Neural progenitor cell (in vitro differentiated cells): ENCODE measurements around the gene GASK1A. TPM values are rescaled to one million over a fixed set of nuclear protein-coding genes. Genes with fewer than 3 reads are reported as not detected.

Source experiments
- DNase-seq: peaks from one replicate; pipeline ENCODE4 v3.0.0-alpha.2; 2016; ENCODE audit warnings: low spot score
- H2AFZ ChIP-seq: fragments of 200-600 bp; sonication (generic); replicated peaks from 2 replicates; pipeline ENCODE4 v1.6.1; 2016; ENCODE audit warnings: antibody characterized with exemption
- H3F3A ChIP-seq: fragments of 200-600 bp; sonication (generic); 2 replicates; pipeline ENCODE4 v1.6.1; 2016; ENCODE audit warnings: antibody characterized with exemption, low read depth
- H3K27ac ChIP-seq: fragments of 200-600 bp; sonication (generic); 2 replicates; pipeline ENCODE4 v1.5.1; 2016; ENCODE audit warnings: mild to moderate bottlenecking
- H3K27me3 ChIP-seq: fragments of 200-600 bp; sonication (generic); 2 replicates; pipeline ENCODE4 v1.6.1; 2016; ENCODE audit warnings: mild to moderate bottlenecking, moderate library complexity
- H3K36me3 ChIP-seq: fragments of 200-600 bp; sonication (generic); 2 replicates; pipeline ENCODE4 v1.5.1; 2016
- H3K4me1 ChIP-seq: fragments of 200-600 bp; sonication (generic); 2 replicates; pipeline ENCODE4 v1.6.1; 2016; ENCODE audit warnings: mixed run types
- H3K4me2 ChIP-seq: fragments of 200-600 bp; sonication (generic); 2 replicates; pipeline ENCODE4 v1.6.1; 2016
- H3K4me3 ChIP-seq: fragments of 200-600 bp; sonication (generic); 2 replicates; pipeline ENCODE4 v1.5.1; 2016
- H3K79me2 ChIP-seq: fragments of 200-600 bp; sonication (generic); 2 replicates; pipeline ENCODE4 v1.6.1; 2016; ENCODE audit warnings: low read depth
- H3K9ac ChIP-seq: fragments of 200-600 bp; sonication (generic); 2 replicates; pipeline ENCODE4 v1.6.1; 2016
- H3K9me3 ChIP-seq: fragments of 200-600 bp; sonication (generic); 2 replicates; pipeline ENCODE4 v1.5.1; 2016; ENCODE audit warnings: low read depth
- H4K20me1 ChIP-seq: fragments of 200-600 bp; sonication (generic); 2 replicates; pipeline ENCODE4 v1.6.1; 2016; ENCODE audit warnings: low read depth
- H3K27ac Mint-ChIP-seq: 3 replicates; pipeline ENCODE4 v1.8.0; 2021; ENCODE audit warnings: mixed read lengths
- H3K27me3 Mint-ChIP-seq: 2 replicates; pipeline ENCODE4 v1.8.0; 2022; ENCODE audit warnings: low read depth, mild to moderate bottlenecking, inconsistent platforms, moderate library complexity, mixed read lengths; ENCODE audit not compliant: insufficient read depth
- H3K36me3 Mint-ChIP-seq: 3 replicates; pipeline ENCODE4 v1.8.0; 2021; ENCODE audit warnings: mixed read lengths
- H3K4me1 Mint-ChIP-seq: 3 replicates; pipeline ENCODE4 v1.8.0; 2021; ENCODE audit warnings: mixed read lengths
- H3K4me3 Mint-ChIP-seq: 3 replicates; pipeline ENCODE4 v1.8.0; 2021; ENCODE audit warnings: mild to moderate bottlenecking, moderate library complexity, mixed read lengths
- H3K9me3 Mint-ChIP-seq: 3 replicates; pipeline ENCODE4 v1.8.0; 2020; ENCODE audit warnings: mixed read lengths
- CTCF ChIP-seq: fragments of 200-600 bp; sonication (generic); IDR thresholded peaks from 2 replicates; pipeline ENCODE4 v1.5.1; 2017; ENCODE audit warnings: antibody characterized with exemption, mild to moderate bottlenecking
- EZH2 ChIP-seq: fragments of 200-600 bp; sonication (generic); IDR thresholded peaks from 2 replicates; pipeline ENCODE4 v1.6.1; 2017; ENCODE audit warnings: antibody characterized with exemption, mild to moderate bottlenecking, moderate library complexity
- EZH2phosphoT487 ChIP-seq: fragments of 200-600 bp; sonication (generic); IDR thresholded peaks from 2 replicates; pipeline ENCODE4 v1.6.1; 2017; ENCODE audit warnings: antibody characterized with exemption
- total RNA-seq: library from RNA; depleted of rRNA; stranded (reverse); fragments of >200 nt; gene quantifications from 2 replicates; pipeline ENCODE4 v1.2.3, GENCODE V29; 2015; ENCODE audit warnings: low replicate concordance

The GASK1A gene
- total RNA-seq, 1 donor from 2014 or later, result 3.9 TPM

GRCh38 chr3:43098761-43099160, 119.7 kb downstream of the GASK1A start:
- H3K9me3 Mint-ChIP-seq, result no peaks in the 10 kb centered on the region
- no peaks in the 10 kb centered on the region for H3K27me3 Mint-ChIP-seq
- H3K4me1 Mint-ChIP-seq, result peaks cover 12% of the 10 kb centered on the region
- Histone ChIP-seq H3F3A (no peaks in the 10 kb centered on the region), H2AFZ (no peak overlapping the region), H3K4me2 (no peak overlapping the region), H3K27ac (no peak overlapping the region), H3K27me3 (no peaks in the 10 kb centered on the region), H3K4me1 (peaks cover 21% of the 10 kb centered on the region), H3K79me2 (peaks cover 7% of the 10 kb centered on the region), H3K36me3 (no peaks in the 10 kb centered on the region), H4K20me1 (peaks cover 12% of the 10 kb centered on the region), H3K9ac (no peak overlapping the region), H3K9me3 (no peaks in the 10 kb centered on the region), H3K4me3 (no peak overlapping the region)
- no peak overlapping the region for H3K27ac Mint-ChIP-seq
- no peak overlapping the region for H3K4me3 Mint-ChIP-seq
- no peak for TF ChIP-seq CTCF
- no peak for TF ChIP-seq EZH2
- TF ChIP-seq EZH2phosphoT487, result no peak
- H3K36me3 Mint-ChIP-seq, result no peaks in the 10 kb centered on the region
- DNase-seq, result no peak

- H3K36me3 ChIP-seq, result no peaks in the 10 kb centered on the region
- no peak overlapping the region for H2AFZ ChIP-seq
- no peak overlapping the region for H3K4me3 ChIP-seq
- TF ChIP-seq EZH2phosphoT487 (no peak), CTCF (no peak)
- no peak overlapping the region for H3K27ac ChIP-seq
- H3K36me3 Mint-ChIP-seq, result no peaks in the 10 kb centered on the region
- no peaks in the 10 kb centered on the region for H4K20me1 ChIP-seq
- no peaks in the 10 kb centered on the region for H3F3A ChIP-seq
- no peak overlapping the region for H3K27ac Mint-ChIP-seq
- H3K9me3 Mint-ChIP-seq, result no peaks in the 10 kb centered on the region
- peak overlapping the region; percentile 65 for H3K4me3 Mint-ChIP-seq
- peaks cover 33% of the 10 kb centered on the region for H3K27me3 ChIP-seq
- H3K9ac ChIP-seq, result no peak overlapping the region
- H3K79me2 ChIP-seq, result peaks cover 15% of the 10 kb centered on the region
- DNase-seq, result no peak
- H3K9me3 ChIP-seq, result no peaks in the 10 kb centered on the region
- peaks cover 14% of the 10 kb centered on the region for H3K4me1 Mint-ChIP-seq
- no peak overlapping the region for H3K4me2 ChIP-seq
- H3K27me3 Mint-ChIP-seq, result no peaks in the 10 kb centered on the region
- H3K4me1 ChIP-seq, result peaks cover 7% of the 10 kb centered on the region
Observed at GRCh38 chr3:43102773-43103480, 123.8 kb downstream of the GASK1A start.

- Mint-ChIP-seq H3K27ac (no peak overlapping the region), H3K27me3 (no peaks in the 10 kb centered on the region), H3K36me3 (no peaks in the 10 kb centered on the region), H3K4me3 (peak overlapping the region; percentile 80), H3K4me1 (peaks cover 14% of the 10 kb centered on the region), H3K9me3 (no peaks in the 10 kb centered on the region)
- Histone ChIP-seq H3K9me3 (no peaks in the 10 kb centered on the region), H2AFZ (no peak overlapping the region), H4K20me1 (no peaks in the 10 kb centered on the region), H3K4me3 (no peak overlapping the region), H3K4me2 (no peak overlapping the region), H3F3A (no peaks in the 10 kb centered on the region), H3K9ac (no peak overlapping the region), H3K27me3 (peaks cover 33% of the 10 kb centered on the region), H3K4me1 (peaks cover 7% of the 10 kb centered on the region), H3K36me3 (no peaks in the 10 kb centered on the region), H3K79me2 (peaks cover 15% of the 10 kb centered on the region), H3K27ac (no peak overlapping the region)
- TF ChIP-seq EZH2phosphoT487 (no peak), CTCF (no peak), EZH2 (no peak)
- DNase-seq, result no peak
Observed at GRCh38 chr3:43104039-43104438, 124.9 kb downstream of the GASK1A start.
